Kidney tubule cell (primary cell): ENCODE results near the gene CEP44.
"Not testable (repeated sequence)": the region's sequence is repeated elsewhere in the genome, so short reads cannot be mapped to it uniquely, and the experiment has no call there.

Experiments
- DNase-seq: peaks from one replicate; pipeline ENCODE4 v3.0.0-alpha.2; 2018; ENCODE audit warnings: low spot score

CEP44 gene

DNA sequence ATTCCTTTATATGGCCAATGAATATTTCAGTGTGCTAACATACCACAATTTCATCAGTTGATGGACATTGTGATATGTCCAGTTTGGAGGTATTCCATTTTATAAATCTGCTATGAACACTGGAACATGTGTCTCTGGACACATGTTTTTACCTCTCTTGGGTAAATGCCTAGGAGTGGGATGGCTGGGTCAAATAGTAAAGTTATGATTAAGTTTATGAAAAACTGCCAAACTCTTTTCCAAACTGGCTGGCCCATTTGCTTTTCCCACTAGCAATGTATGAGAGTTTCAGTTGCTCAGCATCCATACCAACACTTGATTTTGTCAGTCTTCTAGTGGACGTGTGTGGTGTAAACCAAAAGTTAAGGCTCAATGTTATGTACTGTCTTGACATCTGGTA is 40.5 kb downstream of the CEP44 start:
- DNase-seq: no peak

DNA sequence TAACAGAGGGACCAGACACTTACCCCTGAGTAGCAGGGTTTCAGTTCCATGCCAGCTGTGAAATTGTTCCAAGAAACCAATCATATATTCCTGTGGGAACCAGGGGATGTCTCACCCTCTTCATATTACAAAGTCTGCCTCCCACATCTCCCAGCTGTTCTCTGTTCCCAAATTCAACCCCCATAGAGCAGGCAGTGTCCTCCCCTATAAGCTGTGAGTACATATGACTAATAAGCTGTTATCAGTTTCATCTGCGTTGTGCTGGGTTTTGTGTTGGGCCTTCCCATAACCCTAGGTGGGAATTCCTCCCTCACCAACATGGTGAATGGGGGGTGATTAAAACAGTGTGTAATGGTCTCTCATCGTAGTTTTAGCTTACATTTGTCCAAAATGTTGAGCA is 41.0 kb downstream of the CEP44 start:
- DNase-seq: no peak

DNA sequence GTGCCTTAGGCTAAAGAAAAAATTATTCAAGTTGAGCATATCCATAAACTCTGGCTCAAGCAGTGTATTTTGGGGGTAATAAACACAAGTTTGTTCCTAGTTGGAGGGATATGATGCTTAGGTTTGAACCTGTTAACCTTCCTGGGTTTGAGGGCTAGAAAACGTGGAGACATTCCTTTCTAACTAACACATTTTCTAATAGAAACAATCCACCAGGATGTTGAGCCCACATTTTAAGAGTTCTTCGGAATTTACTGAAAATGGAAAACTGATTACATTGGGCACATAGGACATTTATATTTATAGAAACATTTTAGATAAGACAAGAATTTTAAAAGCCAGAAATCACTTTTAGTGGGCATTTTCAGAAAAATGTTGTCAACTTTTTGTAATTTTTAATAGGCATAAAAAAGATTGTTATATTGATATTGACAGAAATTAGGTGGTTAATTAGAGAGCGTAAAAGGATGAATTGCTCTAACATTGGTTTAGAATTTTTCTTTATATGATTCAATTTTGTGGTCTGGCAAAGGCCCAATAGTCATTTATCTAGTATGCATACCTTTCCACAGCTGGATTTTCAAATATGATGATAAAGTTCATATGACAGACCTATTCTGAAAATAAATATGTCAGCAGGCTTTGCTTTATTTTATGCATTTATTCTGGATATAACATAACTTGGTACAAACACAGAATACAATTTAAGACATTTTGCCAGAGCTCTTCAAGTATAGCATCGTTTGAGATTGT is 49.2 kb downstream of the CEP44 start:
- DNase-seq: peak; percentile 17

DNA sequence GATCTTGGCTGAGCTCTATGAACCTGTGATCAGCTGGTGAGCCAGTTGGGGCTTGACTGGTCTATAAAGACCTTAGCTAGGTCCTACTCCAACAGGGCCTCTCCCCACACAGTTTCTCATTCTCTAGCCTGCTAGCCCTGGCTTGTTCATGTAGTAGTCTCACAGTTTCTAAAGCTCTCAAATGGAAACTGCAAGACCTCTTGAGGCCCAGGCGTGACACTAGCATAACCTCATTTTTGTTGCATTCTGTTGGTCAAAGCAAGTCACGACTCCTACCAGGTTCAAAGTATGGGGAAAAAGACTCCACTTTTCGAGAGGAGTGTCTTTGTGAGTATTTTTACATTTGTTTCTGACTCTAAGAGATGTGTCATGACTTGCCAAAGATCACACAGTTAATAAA is 50.9 kb downstream of the CEP44 start:
- DNase-seq: peak; percentile 9

GRCh38 chr4:174340714-174341113 is 57.0 kb downstream of the CEP44 start:
- peak; percentile 76 for DNase-seq

GRCh38 chr4:174349156-174349555 is 65.4 kb downstream of the CEP44 start:
- DNase-seq: no peak

DNA sequence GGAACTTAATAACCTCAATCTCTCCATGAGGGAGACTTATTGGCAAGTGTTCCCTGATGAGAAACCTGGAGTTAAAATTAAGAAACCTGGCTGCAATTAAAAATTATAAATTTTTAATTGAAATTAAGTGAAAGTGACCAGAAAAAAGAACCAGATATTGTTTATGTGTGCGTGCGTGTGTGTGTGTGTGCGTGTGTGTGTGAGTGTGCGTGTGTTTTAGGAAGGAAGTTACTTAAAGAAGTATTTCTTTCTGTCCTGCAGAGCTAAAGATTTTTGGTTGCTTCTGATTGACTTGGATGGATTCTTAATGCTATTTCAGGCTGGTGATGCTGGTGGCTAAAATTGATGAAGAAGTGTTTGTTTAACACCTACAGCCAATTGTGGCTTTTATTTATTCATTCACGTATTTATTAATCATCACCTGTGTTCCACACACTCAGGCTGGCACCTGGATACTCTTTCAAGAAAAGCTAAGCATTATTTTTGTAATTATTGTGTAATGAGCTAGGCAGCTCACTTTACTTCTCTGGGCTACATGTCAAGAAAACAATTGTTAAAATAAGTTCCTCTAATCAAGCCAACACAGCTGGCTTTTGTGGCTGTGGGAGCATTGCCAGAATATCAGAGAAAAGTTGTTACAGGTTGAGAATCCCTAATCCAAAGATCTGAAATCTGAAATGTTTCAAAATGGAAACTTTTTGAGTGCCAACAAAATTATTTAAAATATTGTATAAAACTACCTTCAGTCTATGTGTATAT is 68.5 kb downstream of the CEP44 start:
- DNase-seq: no peak

GRCh38 chr4:174357321-174357720 is 73.6 kb downstream of the CEP44 start:
- DNase-seq: no peak

DNA sequence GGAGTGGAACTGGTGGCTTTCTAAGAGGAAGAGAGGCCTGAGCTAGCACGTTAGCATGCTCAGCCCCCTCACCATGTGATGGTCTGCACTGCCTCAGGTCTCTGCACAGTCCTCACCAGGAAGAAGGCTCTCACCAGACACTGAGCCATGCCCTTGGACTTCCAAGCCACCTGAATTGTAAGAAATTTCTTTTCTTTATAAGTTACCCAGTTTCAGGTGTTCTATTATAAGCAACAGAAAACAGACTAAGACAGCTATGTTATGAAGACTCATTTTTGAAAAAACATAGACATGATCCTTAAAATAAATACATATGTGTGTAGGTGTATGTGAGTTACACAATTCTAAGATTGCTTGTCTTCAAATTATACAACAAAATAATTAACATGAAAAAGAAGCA is 74.7 kb downstream of the CEP44 start:
- peak; percentile 26 for DNase-seq

- DNase-seq: peak; percentile 88
These were observed 75.1 kb downstream of the CEP44 start for GRCh38 chr4:174358829-174359228.

GRCh38 chr4:174362340-174362739 is 78.6 kb downstream of the CEP44 start:
- DNase-seq: peak; percentile 35

DNA sequence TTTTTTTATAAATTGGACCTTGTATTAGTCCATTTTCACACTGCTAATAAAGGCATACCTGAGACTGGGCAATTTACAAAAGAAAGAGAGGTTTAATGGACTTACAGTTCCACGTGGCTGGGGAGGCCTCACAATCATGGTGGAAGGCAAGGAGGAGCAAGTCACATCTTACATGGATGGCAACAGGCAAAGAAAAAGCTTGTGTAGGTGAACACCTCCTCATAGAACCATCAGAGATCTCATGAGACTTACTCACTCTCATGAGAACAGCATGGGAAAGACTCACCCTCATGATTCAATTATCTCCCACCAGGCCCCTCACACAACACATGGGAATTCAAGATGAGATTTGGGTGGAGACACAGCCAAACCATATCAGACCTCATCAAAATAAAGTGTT is 80.1 kb downstream of the CEP44 start:
- not testable (repeated sequence) for DNase-seq

DNA sequence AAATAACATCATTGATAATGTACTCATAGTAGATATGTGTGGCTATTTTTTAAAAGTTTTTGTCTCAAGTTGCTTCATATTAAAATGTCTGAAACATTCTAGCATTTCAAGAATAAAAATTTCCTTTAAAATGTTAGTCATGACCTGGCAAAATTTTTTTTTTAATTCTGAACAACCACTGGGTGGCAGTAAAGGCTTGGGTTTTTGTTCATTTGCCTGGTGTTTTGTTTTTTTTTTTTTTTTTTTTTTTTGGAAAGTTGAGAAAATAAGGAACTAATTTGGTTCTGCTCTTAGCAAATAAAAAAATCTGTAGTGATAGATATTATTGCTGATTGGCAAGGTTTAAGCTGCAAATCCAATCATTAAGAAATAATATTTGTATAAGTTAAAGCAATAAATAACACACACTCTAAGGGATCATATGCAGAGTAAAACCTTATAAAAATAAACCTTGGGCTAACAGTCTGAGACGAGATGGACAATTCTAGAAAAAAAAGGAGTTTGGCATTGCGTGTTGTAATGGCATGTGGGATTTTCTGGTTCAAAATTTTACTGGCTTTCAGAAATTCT is 81.4 kb downstream of the CEP44 start:
- peak; percentile 39 for DNase-seq

GRCh38 chr4:174369985-174370384 is 86.3 kb downstream of the CEP44 start:
- DNase-seq: no peak

DNA sequence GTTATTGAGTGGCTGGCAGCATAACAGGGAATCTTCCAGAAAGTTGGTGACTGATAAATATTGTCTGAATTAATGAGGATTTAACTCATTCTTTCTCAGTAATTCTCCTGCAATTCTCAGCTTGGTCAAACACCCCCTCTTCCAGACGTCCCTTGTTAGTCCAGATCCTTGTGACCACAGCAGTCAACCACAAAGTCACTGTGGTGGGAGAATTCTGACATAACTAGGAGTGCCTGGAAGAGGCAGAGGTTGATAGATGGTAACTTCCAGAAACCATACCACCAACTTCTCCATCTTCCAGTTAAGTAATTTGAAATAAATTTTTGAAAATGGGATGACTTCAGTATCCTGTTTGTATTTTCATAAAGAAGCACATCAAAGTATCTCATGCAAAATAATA is 90.1 kb downstream of the CEP44 start:
- DNase-seq: no peak

GRCh38 chr4:174375422-174375821 is 91.7 kb downstream of the CEP44 start:
- no peak for DNase-seq

DNA sequence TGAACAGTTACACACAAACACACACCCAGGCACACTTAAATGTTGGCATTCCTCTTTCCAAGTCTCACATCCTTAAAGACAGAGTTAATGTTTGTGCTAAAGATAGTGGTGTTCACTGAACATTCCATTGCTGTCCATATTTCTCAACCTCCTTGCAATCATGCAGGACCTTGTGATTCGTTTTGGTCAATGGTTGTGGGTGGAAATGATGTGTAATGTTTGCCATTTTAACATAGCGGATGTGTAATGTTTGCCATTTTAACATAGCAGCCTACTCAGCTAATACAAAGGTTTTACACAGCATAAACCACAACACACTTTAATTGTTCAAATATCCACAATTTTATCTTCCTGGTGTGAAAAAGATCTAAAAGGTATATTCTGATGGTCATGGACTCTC is 93.9 kb downstream of the CEP44 start:
- peak; percentile 67 for DNase-seq

DNA sequence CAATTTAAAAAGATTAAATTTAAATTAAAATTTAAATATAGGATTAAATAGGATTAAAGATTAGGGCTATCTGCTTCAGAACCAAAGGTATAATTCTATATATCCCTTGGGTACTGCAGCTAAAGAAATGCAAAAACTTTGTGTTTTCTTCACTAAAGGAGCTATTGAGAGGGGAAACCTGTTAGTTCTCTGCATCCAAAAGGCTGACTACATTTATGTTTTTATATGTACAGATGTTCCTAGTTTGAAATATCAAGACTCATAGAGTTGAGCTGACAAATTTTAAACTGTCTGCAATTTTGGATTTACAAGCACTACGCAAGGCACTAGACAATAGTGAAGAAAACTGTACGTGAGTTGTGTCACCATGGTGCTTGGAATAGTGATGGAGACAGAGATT is 95.2 kb downstream of the CEP44 start:
- DNase-seq: no peak

DNA sequence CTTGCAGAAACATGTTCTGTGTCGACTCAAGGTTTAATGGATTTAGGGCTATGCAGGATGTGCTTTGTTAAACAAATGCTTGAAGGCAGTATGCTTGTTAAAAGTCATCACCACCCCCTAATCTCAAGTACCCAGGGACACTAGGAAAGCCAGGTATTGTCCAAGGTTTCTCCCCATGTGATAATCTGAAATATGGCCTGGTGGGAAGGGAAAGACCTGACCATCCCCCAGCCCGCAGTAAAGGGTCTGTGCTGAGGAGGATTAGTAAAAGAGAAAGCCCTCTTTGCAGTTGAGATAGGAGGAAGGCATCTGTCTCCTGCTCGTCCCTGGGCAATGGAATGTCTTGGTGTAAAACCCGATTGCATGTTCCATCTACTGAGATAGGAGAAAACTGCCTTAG is 96.5 kb downstream of the CEP44 start:
- DNase-seq: not testable (repeated sequence)

DNA sequence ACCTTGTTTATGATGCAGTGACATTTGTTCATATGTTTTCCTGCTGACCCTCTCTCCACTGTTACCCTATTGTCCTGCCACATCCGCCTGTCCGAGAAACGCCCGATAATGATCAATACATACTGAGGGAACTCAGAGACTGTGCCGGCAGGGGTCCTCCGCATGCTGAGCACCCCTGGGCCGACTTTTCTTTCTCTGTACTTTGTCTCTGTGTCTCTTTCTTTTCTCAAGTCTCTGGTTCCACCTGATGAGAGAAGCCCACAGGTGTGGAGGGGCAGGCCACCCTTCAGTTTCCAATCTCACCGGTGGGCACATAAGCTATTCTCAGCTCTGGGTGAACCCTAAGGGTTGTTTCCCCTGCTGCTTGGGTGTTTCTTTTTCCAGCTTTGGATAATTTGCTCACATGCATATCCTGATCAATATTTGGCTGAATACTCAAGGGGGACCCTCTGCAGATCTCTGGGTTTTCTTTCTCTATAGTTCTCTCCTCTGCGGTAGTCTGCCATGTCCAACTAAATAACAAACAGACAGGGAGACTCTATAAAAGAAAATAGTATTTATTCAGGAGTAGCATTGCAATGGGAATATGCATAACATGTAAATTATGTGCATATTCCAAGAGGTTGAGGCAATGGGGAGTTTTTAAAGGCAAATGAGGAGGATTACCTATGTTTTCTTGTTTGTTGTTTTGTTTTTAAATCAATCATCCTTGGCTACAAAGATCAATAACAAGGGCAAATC is 97.2 kb downstream of the CEP44 start:
- DNase-seq: no peak

DNA sequence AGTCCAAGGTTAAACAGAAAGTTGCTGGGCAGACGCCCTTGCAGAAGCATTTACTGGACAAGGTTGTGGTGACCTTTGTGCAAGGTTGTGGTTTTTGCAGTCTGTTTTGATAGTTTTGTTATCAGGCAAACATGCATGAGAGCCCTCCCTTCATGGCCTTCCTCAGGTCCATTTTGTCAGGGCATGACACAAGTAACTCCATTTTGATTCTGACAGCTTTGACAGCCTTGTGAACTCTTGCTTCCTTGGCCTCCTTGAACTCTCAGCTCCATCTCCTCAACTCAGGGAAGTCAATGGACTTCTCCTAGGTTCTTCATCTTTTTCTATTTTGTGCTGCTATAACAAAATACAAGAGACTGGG is 97.7 kb downstream of the CEP44 start:
- DNase-seq: no peak
